ENCODE results near the gene IL37.

Gene IL37

DNA sequence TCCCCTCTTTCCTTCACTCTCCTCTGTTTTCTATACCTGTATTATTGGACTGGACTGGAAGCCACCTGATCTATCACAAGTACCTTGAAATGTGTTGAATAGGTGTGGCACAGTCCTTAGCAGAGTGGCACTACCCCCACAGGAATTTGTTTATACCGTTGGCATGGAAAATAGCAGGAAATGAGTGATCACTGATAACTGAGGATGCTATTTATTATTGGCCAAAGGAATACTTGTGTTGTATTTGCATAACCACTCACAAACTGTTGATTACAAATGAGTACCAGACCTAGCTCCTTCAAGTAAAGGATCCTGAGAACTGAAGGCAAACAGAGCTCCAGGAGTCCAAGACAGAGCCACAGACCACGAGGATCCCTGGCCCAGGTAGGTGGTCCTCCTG, at the start of gene IL37:
Gene IL37 (plus strand): TSS at position 301 of the 400 bp plus-strand sequence. CDS start 1,848 bp downstream, outside the sequence.
- no peak for DNase-seq

DNA sequence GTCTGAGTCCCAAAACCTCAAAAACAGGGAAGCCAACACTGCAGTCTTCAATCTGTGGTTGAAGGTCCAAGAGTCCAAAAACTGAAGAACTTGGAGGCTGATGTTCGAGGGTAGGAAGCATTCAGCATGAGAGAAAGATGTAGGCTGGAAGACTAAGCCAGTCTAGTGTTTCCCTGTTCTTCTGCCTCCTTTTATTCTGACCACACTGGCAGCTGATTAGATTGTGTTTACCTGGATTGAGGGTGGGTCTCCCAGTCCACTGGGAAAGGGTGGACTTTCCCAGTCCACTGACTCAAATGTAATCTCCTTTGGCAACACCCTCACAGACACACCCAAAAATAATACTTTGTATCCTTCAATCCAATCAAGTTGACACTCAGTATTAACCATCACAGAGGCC, 46.9 kb upstream of the IL37 start:
- no peak for DNase-seq

DNA sequence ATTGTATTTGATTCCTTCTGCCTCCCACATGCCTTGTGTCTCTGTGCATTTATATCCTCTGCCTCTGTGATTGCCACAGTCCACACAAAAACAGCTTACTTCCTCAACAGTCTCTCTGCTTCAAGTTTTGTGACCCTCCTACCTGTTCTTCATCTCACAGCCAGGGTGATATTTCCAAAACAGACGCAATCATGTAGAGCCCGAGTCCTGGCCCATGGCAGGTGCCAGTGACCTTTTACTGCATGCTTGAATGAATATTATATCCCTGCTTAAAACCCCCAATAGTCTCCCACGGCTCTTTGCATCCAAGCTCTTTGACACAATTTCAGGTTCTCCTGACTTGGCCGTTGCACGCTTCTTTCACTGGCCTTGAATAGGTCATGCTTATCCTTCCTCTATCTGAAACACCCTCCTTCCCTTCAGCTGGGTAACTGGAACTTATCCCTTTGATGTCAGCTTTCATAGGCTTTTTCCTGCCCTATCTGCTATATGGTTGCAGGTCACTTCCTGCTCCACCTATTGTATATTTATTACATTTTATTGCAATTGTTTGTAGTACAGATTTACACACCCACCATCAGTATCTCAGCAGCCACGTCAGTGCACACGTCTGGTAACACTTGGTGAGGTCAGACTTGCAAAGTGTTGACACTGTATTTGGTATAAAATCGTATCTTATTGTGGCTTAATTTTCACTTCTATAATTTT, 44.7 kb upstream of the IL37 start:
- no peak for DNase-seq

- DNase-seq = no peak
Observed at GRCh38 chr2:112867701-112868631, 43.0 kb upstream of the IL37 start.

GRCh38 chr2:112869258-112869842, 41.6 kb upstream of the IL37 start:
- DNase-seq = no peak

GRCh38 chr2:112870841-112871835, 39.8 kb upstream of the IL37 start:
- peak in 1 of 2 donors; percentile 15 for DNase-seq

- no peak for DNase-seq
Observed at GRCh38 chr2:112876257-112876970, 34.6 kb upstream of the IL37 start.

DNA sequence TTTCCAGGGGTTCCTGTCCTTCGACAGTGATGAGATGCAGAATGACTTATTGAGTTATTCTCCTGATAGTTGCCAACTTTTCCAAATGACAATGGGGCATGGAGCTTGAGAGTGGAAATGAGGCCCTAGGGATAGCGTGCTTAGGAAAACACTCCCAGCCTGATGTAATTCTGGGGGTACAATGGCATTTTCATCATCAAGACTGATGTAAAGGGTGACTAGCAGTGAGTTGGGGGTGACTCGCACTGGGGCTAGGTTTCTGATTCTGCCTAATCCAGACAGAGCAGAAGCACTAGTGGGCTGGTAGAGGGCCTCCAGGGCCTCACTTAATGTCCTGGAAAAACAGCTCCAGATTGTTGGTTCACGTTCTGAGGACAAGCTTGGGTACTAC, 34.0 kb upstream of the IL37 start:
- no peak for DNase-seq

DNA sequence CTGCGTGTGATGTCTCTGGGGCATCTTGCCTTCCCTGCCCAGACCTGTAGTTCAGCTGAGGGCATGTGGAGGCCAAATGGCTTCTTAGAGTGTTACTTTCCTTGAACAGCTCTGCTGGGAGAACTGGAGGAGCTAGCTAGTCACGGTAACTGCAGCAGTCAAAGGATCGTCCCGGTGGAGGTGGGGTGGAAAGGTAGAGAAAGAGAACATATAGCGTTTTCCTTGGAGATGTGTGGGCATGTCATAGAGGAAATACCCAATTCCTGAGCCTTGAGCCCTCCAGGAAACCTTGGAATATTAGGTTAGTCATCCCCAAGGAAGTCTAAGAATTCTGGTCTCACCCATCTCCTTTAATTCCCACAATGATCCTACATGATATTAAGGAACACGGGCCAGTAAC, 33.5 kb upstream of the IL37 start:
- no peak for DNase-seq

DNA sequence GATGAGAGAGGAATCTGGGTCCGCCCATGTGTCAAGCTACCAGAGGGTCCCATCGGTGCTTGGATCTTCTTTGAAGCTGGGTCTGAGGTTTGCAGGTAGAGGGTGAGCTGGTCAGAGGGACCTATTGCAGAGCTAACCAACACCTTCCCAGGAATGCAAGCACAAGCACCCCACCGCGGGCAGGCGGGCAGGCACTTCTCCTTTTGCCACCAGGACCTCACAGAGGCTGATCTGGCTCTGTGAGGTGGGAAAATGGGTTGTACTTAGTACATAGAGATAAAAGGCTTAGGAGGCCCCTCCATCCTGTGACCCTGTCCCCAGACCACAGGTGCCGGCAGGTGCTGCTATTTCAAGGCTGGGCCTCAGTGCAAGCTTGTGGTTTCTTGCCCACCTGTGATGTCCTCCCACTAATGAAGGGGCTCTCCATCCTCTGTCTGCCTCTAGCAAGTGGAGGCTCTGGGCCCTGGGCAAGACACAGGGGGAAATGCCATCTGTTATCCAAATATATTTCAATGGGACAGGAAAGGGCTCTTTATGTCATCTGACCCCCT, 31.4 kb upstream of the IL37 start:
- DNase-seq = no peak

GRCh38 chr2:112880091-112880531, 30.9 kb upstream of the IL37 start:
- no peak for DNase-seq

DNA sequence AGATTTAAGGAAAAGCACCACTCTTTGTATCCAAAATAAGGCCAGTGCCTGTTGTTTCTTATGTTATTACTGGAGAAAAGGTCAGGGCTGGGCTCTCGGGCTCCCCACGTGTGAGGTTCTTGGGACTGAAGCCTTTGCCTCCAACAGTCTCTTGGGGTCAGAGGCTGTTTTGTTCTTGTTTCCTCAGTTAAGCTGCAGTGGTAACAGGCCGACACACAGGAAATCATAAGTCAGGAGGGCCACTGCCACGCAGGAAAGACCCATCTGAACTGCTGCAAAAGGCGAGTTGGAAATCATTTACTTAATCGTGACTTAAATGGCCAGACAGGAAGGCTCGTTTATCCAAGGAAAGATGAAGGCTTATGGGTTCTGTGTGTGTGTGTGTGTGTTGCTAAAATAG, 30.3 kb upstream of the IL37 start:
- DNase-seq = no peak

GRCh38 chr2:112881217-112881985, 29.6 kb upstream of the IL37 start:
- peak; percentile 33 to 44 for DNase-seq

DNA sequence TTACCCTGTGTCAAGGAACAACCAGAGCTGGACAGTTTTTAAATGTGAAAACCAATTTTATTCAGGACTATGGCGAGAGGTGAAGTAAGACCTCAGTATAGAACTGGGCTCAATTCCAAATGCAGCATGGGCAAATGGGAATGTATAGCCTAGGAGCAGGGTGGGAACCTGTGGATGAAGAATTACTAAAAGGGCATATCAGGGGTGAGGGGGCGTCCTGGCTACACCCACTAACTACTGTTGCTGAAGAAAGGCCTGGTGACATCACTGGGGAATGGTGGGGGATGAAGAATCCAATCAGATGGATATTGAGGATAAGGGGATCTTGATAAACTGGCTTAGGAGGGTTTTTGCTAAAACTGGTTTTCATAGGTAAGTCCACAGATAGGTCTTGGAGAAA, 27.3 kb upstream of the IL37 start:
- no peak for DNase-seq

DNA sequence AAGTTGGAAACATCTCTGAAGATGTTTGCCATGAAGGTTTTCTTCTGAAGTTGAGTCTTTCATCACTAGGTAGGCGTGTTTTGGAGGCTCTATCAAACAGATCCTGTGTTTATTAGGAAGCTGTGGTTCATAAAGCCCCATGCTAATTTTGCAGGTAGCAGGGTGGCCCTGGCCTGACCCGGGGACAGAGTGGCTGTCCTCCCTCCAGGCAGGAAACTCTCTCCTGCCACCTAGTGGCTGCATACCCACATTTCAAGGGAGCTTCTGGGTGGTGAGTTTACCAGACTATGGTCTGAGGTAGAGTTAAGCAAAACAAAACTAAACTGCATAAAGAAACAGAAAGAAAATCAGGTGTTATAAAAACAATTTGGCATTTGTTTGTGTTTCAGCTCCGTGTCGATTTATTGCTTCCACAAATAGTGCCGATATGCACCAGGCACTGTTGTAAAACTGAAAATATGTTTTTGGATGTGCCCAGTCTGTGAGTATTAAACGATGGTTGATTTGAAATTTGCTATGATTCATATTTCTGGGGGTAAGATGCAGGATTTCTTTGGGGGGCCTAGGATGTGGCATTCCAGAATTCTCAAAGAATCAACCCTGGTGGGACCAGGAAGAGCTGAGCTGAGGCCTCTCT, 26.0 kb upstream of the IL37 start:
- DNase-seq = peak in 1 of 2 donors; percentile 21

- no peak for DNase-seq
Observed at GRCh38 chr2:112885506-112885902, 25.5 kb upstream of the IL37 start.

GRCh38 chr2:112886291-112886690, 24.7 kb upstream of the IL37 start:
- no peak for DNase-seq

DNA sequence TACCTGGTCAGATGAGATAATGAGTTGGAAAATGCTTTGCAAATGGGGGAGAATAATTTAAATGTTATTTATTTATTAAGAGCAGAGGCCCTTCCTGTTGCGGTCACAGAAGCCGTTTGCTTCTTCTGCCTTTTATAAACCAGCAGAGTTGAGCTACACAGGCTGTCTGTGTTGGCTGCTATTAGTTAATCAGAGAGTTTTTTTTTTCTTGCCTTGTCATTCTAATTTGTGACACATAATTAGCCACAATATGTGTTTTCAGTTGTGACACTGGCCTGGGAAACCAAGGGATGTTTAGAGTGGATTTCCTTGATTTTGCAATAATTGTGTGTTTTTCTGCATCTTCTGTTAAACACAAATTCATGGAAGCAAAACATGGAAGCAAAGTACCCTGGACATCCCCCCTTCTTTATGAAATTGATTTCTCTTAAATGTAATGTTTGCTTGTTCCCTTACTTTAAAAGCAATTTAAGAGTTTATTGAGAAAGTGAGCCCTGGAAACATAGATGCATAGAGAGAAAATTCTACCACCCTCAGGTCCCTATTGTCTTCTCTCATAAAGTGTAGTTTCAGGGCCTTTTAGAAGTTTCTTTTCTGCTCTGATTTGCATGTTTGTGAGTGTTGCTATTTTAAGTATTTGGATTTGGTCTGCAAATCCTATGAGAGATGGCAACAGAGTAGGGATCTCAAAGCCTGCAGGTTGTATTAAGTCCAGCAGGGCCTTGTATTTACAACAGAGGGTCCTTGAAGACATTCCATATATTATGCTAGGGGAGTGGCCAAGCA, 22.8 kb upstream of the IL37 start:
- DNase-seq = no peak

DNA sequence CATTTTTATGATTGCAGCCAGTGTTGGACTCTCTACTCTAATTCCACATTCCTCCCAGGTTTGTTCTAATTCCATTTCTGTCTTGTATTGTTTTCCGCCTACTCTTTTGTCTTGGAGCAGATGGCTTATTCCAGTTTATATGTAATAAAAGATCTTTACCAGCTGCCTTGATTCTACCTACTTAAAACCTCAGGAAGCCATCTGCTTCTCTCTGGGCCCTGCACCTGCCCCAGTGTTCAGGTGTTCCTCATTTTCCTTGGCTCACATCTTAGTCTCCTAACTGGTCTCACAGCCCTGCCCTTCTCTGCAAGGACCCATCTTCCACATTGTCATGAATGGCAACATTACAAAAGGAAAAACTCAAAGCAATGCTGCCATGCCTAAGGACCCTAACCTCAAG, 21.0 kb upstream of the IL37 start:
- peak in 1 of 2 donors; percentile 51 for DNase-seq
